T follicular helper cell (primary cell): ENCODE results near the gene TJP1.
"Not testable (repeated sequence)": the region's sequence is repeated elsewhere in the genome, so short reads cannot be mapped to it uniquely, and the experiment has no call there.

Experiments used
- DNase-seq: peaks from one replicate; pipeline ENCODE4 v3.0.0-alpha.2; 2020; ENCODE audit warnings: low read depth

The TJP1 gene

GRCh38 chr15:29657476-29657817 is 164.8 kb downstream of the TJP1 start:
- not testable (repeated sequence) for DNase-seq

DNA sequence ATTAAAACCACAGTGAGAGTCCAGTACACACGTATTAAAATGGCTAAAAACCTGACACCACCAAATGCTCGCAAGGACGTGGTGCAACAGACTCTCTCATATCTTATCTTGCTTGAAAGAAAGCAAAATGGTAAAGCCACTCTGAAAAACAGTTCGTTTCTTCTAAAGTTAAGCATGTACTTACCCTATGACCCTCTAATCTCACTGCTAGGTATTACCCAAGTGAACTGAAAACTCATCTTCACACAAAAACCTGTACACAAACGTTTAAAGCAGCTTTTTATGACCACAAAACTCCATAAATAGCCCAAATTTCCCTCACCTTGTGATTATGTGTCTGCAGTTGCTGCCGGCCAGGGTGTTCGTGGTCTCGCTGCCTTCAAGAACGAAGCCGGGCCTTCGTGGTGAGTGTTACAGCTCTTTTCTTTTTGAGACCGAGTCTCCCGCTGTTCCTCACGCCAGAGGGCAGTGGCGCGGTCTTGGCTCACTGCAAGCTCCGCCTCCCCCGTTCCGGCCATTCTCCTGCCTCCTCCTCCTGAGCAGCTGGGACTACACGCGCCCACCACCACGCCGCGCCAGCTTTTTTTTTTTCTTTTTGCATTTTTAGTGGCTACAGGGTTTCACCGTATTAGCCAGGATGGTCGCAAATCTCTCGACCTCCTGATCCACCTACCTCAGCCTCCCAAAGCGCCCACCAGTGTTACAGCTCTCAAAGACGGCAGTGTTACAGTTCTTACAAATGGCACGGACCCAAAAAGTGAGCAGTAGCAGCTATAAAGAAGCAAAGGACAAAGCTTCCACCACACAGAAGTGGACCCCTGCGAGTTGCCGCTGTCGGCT is 165.4 kb downstream of the TJP1 start:
- no peak for DNase-seq

- DNase-seq: no peak
Observed at GRCh38 chr15:29652595-29652994, 169.7 kb downstream of the TJP1 start.

- no peak for DNase-seq
Observed at GRCh38 chr15:29651476-29652233, 170.6 kb downstream of the TJP1 start.
